ENCODE data around the gene DPH3. TPM values are rescaled to one million over a fixed set of nuclear protein-coding genes. Genes with fewer than 3 reads are reported as not detected.

Gene DPH3
- total and polyA plus RNA-seq, 9 of the 15 experiments (the other 6 are each of a cell fraction or from before 2014, with no cell fraction given), result 15.9 to 131 (median 38.7) TPM

DNA sequence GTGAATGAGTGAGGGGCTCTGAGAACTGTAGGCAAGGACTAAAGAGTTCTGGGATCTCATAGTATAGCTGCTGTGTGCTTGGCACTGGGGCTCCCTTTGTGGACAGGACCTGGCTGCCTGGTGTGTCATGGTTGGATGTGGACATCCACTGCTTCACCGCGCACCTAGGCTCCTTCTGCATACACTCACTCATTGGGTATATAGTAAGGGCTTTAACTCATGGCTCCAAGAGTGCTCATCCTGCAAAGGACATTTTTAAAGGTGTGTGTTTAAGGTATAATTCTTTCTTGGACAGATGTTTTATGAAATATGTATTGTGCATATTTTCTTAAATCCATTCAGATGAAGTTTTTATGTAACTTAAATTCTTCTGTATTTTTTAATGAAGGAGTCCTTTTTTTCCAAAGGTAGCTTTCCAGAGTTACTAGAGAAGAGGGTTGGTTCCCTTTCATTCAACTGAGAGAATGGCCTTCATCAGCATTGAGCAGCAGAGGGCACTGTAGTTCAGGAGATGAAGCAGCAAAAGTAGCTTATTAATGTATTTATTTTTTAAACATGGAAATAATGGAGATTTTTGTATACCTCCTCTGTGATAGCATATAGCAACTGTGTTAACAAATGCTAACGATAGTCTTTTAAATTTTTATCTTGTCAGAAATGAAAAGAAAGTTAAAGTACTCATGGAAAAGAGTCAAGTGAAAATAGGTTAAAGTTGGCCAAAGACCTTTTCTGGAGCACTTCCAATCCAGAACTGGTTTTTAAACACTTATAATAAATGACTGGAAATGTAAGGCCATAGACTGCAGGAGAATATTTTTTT, 25.5 kb upstream of the DPH3 start (continued):
- TF ChIP-seq, protein P1, sequence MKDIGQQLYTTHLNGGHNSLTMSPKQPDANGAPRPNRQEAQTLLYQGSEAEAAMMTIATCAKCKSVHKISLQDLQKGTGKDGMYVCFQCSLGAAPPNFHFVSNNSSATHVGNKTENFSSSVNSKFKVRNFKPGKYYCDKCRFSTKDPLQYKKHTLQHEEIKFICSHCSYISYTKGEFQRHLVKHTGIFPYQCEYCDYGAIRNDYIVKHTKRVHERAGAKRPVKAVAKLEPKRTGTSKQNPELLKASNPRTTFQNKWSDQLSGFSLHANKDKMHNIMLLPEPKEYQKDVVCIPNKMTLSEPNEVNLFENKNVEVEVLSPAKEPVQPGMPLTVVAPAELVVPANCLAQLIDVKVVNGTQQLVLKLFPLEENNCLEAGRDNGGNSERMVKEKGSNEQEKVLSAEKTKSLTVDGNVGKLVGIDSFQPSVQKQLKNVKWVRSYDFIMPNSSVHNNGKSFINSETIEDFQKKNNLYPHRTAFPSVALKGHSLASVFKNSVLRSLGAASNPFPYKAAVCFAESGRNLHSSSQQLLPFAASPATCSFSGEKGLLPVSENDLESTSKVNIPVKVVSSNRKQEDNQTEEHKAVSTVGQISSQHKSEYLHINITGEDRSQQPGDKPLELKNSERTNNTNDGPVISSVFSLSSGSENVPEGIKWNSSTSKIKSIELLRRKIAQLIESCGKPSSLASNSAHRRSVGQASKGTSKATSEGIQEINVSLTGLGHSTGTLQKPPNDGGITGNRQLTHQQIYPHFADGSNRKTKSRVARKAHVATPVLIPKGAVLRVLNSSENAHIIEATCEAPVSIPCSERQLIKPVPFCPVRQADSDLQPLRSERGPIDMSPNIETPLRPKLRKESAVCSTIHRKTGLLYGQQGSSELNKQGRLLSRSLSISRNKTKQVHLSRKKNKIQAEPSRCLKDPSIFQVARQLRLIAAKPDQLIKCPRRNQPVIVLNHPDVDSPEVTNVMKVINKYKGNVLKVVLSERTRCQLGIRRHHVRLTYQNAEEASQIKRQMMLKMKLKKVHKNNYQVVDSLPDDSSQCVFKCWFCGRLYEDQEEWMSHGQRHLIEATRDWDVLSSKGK (CRISPR knock-in tag; IDR thresholded peaks at IDR 0.05), result no peak
- TF ChIP-seq GATA2 (CRISPR knock-in tag; IDR thresholded peaks at IDR 0.05) (no peak), ZNF197 (CRISPR knock-in tag; IDR thresholded peaks at IDR 0.05; ENCODE audit: low read depth) (no peak), HNRNPUL1 (IDR thresholded peaks at IDR 0.05; ENCODE audit: low read length) (no peak), ZSCAN29 (IDR thresholded peaks at IDR 0.05) (no peak), MAFG (tag; conservative IDR thresholded peaks at IDR 0.05) (peak; percentile 21; the same call in 1 of the 2 replicates), CC2D1A (IDR thresholded peaks at IDR 0.05) (peak; percentile 57), KLF6 (CRISPR knock-in tag; IDR thresholded peaks at IDR 0.05; ENCODE audit: borderline replicate concordance) (no peak), ASH1L (IDR thresholded peaks at IDR 0.05; ENCODE audit: borderline replicate concordance, low read depth, partially characterized antibody) (no peak), ZNF780A (CRISPR knock-in tag; IDR thresholded peaks at IDR 0.05) (no peak), FOXJ3 (CRISPR knock-in tag; IDR thresholded peaks at IDR 0.05) (no peak), LEF1 (IDR thresholded peaks at IDR 0.05) (no peak), POLR3A (IDR thresholded peaks at IDR 0.05; ENCODE audit: borderline replicate concordance, extremely low read depth, insufficient read depth, insufficient read length) (no peak), ZBTB2 (IDR thresholded peaks at IDR 0.05) (no peak), CTCF (IDR thresholded peaks at IDR 0.05 in 2 of 3, conservative IDR thresholded peaks at IDR 0.05 in 1 of 3; ENCODE audit: insufficient read depth in 2 of 3, low read depth in 1 of 3, low read length in 3 of 3) (peak; percentile 68 to 92 (median 77))

All from K562 (cell line).